Measurements from ENCODE around the gene CELF1. TPM values are rescaled to one million over a fixed set of nuclear protein-coding genes. Genes with fewer than 3 reads are reported as not detected.
A peak's percentile ranks its signal among the peaks of the same experiment; 100 is the strongest.

The CELF1 gene
- polyA plus RNA-seq, 1 experiment, result 87.2 TPM

DNA sequence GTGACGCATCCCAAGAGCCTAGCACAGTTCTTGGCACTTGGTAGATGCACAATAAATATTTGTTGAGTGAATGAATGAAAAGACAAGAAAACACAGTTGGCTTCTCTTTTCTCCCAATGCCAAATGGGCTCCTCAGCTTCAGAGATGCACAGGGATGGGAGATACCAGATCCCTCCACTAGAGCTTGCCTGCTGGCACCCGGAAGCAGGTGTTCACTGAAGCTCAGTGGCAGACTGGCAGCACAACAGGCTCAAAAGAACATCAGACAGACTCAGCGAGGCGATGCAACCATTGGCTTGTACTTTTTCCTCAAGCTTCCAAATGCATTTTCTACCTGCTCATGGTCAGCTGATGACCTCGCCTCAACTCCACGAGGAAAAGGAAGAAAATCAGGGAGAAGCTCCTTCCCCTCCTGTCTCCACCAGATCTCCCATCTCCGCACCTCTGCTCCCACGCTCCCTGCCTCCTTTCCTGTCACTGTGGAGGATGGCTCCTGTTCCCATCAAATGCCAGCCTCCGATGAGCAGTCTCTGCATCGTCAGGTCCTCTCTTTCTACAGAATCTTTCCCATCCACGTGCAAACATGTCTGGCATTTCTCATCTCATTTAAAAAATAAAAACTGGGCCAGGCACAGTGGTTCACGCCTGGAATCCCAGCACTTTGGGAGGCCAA lies 109.8 kb downstream of the CELF1 start:
- H3K4me3 ChIP-seq (ENCODE audit: low read depth, low read length), result no peak overlapping the region
- no peak overlapping the region for H3K27ac ChIP-seq (ENCODE audit: low read depth, low read length)
- CTCF ChIA-PET, result interaction anchor here (1.2 to 1.4 kb wide), 4 partner anchors 10 to 174 kb away, joined by 3 to 7 read pairs (median 5); no protein-coding TSS in a partner anchor
- TF ChIP-seq, protein P1, sequence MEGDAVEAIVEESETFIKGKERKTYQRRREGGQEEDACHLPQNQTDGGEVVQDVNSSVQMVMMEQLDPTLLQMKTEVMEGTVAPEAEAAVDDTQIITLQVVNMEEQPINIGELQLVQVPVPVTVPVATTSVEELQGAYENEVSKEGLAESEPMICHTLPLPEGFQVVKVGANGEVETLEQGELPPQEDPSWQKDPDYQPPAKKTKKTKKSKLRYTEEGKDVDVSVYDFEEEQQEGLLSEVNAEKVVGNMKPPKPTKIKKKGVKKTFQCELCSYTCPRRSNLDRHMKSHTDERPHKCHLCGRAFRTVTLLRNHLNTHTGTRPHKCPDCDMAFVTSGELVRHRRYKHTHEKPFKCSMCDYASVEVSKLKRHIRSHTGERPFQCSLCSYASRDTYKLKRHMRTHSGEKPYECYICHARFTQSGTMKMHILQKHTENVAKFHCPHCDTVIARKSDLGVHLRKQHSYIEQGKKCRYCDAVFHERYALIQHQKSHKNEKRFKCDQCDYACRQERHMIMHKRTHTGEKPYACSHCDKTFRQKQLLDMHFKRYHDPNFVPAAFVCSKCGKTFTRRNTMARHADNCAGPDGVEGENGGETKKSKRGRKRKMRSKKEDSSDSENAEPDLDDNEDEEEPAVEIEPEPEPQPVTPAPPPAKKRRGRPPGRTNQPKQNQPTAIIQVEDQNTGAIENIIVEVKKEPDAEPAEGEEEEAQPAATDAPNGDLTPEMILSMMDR (IDR thresholded peaks at IDR 0.05; ENCODE audit: low read depth, low read length), result 0 out of 2 replicates have a peak, but pooled peaks have one; percentile 6
- no peak for DNase-seq (ENCODE audit: low read depth, low spot score)
- H3K27me3 ChIP-seq (ENCODE audit: control insufficient read depth, insufficient read depth, low read length), result no peaks in the 10 kb centered on the region
- no peaks in the 10 kb centered on the region; the same call in 1 of the 2 replicates for H3K9me3 ChIP-seq (ENCODE audit: control insufficient read depth, insufficient read depth, low read length)
- POLR2A ChIA-PET, result no interaction called here

DNA sequence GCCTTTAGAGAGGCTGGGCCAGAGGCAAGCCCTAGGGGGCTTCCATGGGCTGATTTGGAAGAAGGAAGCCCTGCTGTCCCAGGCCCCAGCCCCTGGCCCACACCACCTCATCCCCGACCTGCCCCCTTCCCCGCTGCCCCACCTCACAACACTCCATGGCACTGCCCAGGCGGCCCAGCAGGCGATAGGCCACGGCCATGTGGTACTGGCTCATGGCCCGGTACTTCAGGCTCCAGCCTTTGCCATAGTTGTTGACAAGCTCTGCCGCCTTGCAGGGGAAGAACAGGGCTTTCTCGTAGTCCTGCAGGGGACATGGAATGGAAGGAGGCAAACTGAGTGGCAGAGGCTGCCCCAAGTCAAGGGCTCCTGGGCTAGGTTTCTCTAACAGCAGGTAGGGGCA lies 110.4 kb downstream of the CELF1 start:
- ChIA-PET CTCF (interaction anchor here (1.3 kb wide), 1 partner anchor 174 kb away, joined by 3 read pairs; no protein-coding TSS in a partner anchor), POLR2A (no interaction called here)
- TF ChIP-seq, protein P1 (IDR thresholded peaks at IDR 0.05; ENCODE audit: low read depth, low read length), result no peak
- H3K27me3 ChIP-seq (ENCODE audit: control insufficient read depth, insufficient read depth, low read length), result no peaks in the 10 kb centered on the region
- no peak overlapping the region for H3K4me3 ChIP-seq (ENCODE audit: low read depth, low read length)
- DNase-seq (ENCODE audit: low read depth, low spot score), result no peak
- no peaks in the 10 kb centered on the region for H3K9me3 ChIP-seq (ENCODE audit: control insufficient read depth, insufficient read depth, low read length)
- H3K27ac ChIP-seq (ENCODE audit: low read depth, low read length), result no peak overlapping the region

GRCh38 chr11:47441421-47441820 lies 111.5 kb downstream of the CELF1 start:
- POLR2A ChIA-PET, result no interaction called here
- CTCF ChIA-PET, result interaction anchor here (1.5 kb wide), 1 partner anchor 68 kb away, joined by 3 read pairs; no protein-coding TSS in a partner anchor

GRCh38 chr11:47440054-47440476 lies 112.9 kb downstream of the CELF1 start:
- no peak overlapping the region for H3K4me3 ChIP-seq (ENCODE audit: low read depth, low read length)
- TF ChIP-seq, protein P1 (IDR thresholded peaks at IDR 0.05; ENCODE audit: low read depth, low read length), result no peak
- H3K9me3 ChIP-seq (ENCODE audit: control insufficient read depth, insufficient read depth, low read length), result no peaks in the 10 kb centered on the region
- CTCF ChIA-PET, result interaction anchor here (0.9 to 1.5 kb wide), 2 partner anchors 13 to 67 kb away, joined by 3 read pairs; no protein-coding TSS in a partner anchor
- H3K27ac ChIP-seq (ENCODE audit: low read depth, low read length), result no peak overlapping the region
- POLR2A ChIA-PET, result no interaction called here
- no peaks in the 10 kb centered on the region for H3K27me3 ChIP-seq (ENCODE audit: control insufficient read depth, insufficient read depth, low read length)
- no peak for DNase-seq (ENCODE audit: low read depth, low spot score)

More at GRCh38 chr11:47441421-47441820, 111.5 kb downstream of the CELF1 start:
- Histone ChIP-seq H3K27ac (ENCODE audit: low read depth, low read length) (no peak overlapping the region), H3K4me3 (ENCODE audit: low read depth, low read length) (no peak overlapping the region), H3K9me3 (ENCODE audit: control insufficient read depth, insufficient read depth, low read length) (no peaks in the 10 kb centered on the region), H3K27me3 (ENCODE audit: control insufficient read depth, insufficient read depth, low read length) (no peaks in the 10 kb centered on the region)
- no peak for DNase-seq (ENCODE audit: low read depth, low spot score)
- TF ChIP-seq, protein P1 (IDR thresholded peaks at IDR 0.05; ENCODE audit: low read depth, low read length), result no peak

DNA sequence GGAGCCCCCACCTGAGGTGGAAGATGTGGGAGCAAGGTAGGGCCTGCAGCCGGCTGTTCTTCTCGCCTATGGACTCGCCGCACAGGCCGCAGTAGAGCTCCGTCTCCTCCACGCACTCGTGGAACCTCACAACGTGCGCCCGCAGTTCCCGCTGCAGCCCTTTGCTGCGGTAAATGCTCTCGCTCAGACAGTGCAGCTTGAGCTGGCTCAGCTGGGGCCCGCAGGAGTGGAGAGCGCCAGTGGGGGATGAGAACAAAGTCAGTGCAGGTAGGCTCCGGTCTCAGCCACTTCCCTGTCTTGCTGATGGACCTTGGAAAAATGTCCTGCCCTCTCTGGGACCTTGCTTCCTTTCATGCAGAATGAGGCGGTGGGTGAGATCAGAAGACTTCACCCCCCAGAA lies 114.2 kb downstream of the CELF1 start:
- TF ChIP-seq, protein P1 (IDR thresholded peaks at IDR 0.05; ENCODE audit: low read depth, low read length), result no peak
- no peaks in the 10 kb centered on the region for H3K9me3 ChIP-seq (ENCODE audit: control insufficient read depth, insufficient read depth, low read length)
- ChIA-PET CTCF (interaction anchor here (0.6 to 0.7 kb wide), 3 partner anchors 16 to 194 kb away, joined by 3 to 5 read pairs (median 5); no protein-coding TSS in a partner anchor), POLR2A (no interaction called here)
- no peaks in the 10 kb centered on the region for H3K27me3 ChIP-seq (ENCODE audit: control insufficient read depth, insufficient read depth, low read length)
- H3K27ac ChIP-seq (ENCODE audit: low read depth, low read length), result no peak overlapping the region
- H3K4me3 ChIP-seq (ENCODE audit: low read depth, low read length), result no peak overlapping the region
- no peak for DNase-seq (ENCODE audit: low read depth, low spot score)
